ENCODE measurements around the gene ZBTB21. TPM values are rescaled to one million over a fixed set of nuclear protein-coding genes. Genes with fewer than 3 reads are reported as not detected.

Gene ZBTB21
- total RNA-seq, 4 donors from 2014 or later = 6.1 to 20.4 (median 14.1) TPM

- no peak for TF ChIP-seq CTCF (IDR thresholded peaks at IDR 0.05)
- no peak for TF ChIP-seq POLR2A (IDR thresholded peaks at IDR 0.05)
- Histone ChIP-seq H3K27ac (no peak overlapping the region), H3K4me3 (no peak overlapping the region), H3K4me1 (no peaks in the 10 kb centered on the region), H3K36me3 (no peaks in the 10 kb centered on the region), H3K27me3 (no peaks in the 10 kb centered on the region), H3K9me3 (no peaks in the 10 kb centered on the region)
- peak in 1 of 3 donors; percentile 43 for DNase-seq
Observed at GRCh38 chr21:42028766-42029425, 18.7 kb upstream of the ZBTB21 start.

GRCh38 chr21:42027822-42028765, 17.9 kb upstream of the ZBTB21 start:
- DNase-seq = peak in 1 of 3 donors; percentile 37
- Histone ChIP-seq H3K27ac (no peak overlapping the region), H3K4me1 (no peaks in the 10 kb centered on the region)

GRCh38 chr21:42027085-42027821, 17.1 kb upstream of the ZBTB21 start:
- H3K27ac ChIP-seq = no peak overlapping the region
- no peaks in the 10 kb centered on the region for H3K4me1 ChIP-seq
- H3K9me3 ChIP-seq = no peaks in the 10 kb centered on the region
- H3K27me3 ChIP-seq = no peaks in the 10 kb centered on the region
- TF ChIP-seq POLR2A (IDR thresholded peaks at IDR 0.05) (no peak), CTCF (IDR thresholded peaks at IDR 0.05) (no peak)
- no peaks in the 10 kb centered on the region for H3K36me3 ChIP-seq
- DNase-seq = peak in 1 of 3 donors; percentile 34
- H3K4me3 ChIP-seq = no peak overlapping the region

More at GRCh38 chr21:42027822-42028765, 17.9 kb upstream of the ZBTB21 start:
- Histone ChIP-seq H3K27me3 (no peaks in the 10 kb centered on the region), H3K4me3 (no peak overlapping the region), H3K9me3 (no peaks in the 10 kb centered on the region), H3K36me3 (no peaks in the 10 kb centered on the region)
- TF ChIP-seq POLR2A (IDR thresholded peaks at IDR 0.05) (no peak), CTCF (IDR thresholded peaks at IDR 0.05) (no peak)

- DNase-seq = no peak
Observed at GRCh38 chr21:42026082-42026435, 15.9 kb upstream of the ZBTB21 start.

More at GRCh38 chr21:42026082-42026435, 15.9 kb upstream of the ZBTB21 start:
- no peaks in the 10 kb centered on the region for H3K4me1 ChIP-seq
- H3K9me3 ChIP-seq = no peaks in the 10 kb centered on the region
- no peak overlapping the region for H3K4me3 ChIP-seq
- TF ChIP-seq POLR2A (IDR thresholded peaks at IDR 0.05) (no peak), CTCF (IDR thresholded peaks at IDR 0.05) (no peak)
- no peaks in the 10 kb centered on the region for H3K27me3 ChIP-seq
- no peaks in the 10 kb centered on the region for H3K36me3 ChIP-seq
- no peak overlapping the region for H3K27ac ChIP-seq
